Transverse colon (tissue), 4 donors: ENCODE measurements around the gene HSBP1. TPM values are rescaled to one million over a fixed set of nuclear protein-coding genes. Genes with fewer than 3 reads are reported as not detected.

Source experiments
- DNase-seq: peaks from one replicate; pipeline ENCODE4 v3.0.0-alpha.2; 2019
- H3K27ac ChIP-seq, 4 donors: fragments of 200-600 bp; sonication (generic); 2 replicates each; pipeline ENCODE4 v1.5.1; 2016 to 2018; ENCODE audit warnings: inconsistent platforms in 4 of 4
- H3K27me3 ChIP-seq: fragments of 200-600 bp; sonication (generic); 2 replicates; pipeline ENCODE4 v1.5.1; 2017; ENCODE audit warnings: inconsistent platforms
- H3K36me3 ChIP-seq, 4 donors: fragments of 200-600 bp; sonication (generic); 2 replicates each; pipeline ENCODE4 v1.5.1; 2017 to 2019; ENCODE audit warnings: inconsistent platforms in 4 of 4
- H3K4me1 ChIP-seq, 4 donors: fragments of 200-600 bp; sonication (generic); 2 replicates each; pipeline ENCODE4 v1.5.1; 2017 to 2020; ENCODE audit warnings: inconsistent platforms in 4 of 4
- H3K4me3 ChIP-seq, 4 donors: fragments of 200-600 bp; sonication (generic); 1 replicate in 1 of 4; 2 replicates in 3 of 4; pipeline versions ENCODE4 v1.5.1 to v1.6.1; 2017 to 2019; ENCODE audit warnings: inconsistent platforms in 4 of 4
- H3K9me3 ChIP-seq, 2 donors: fragments of 200-600 bp; sonication (generic); 2 replicates each; pipeline ENCODE4 v1.5.1; 2017 to 2019; ENCODE audit warnings: inconsistent platforms in 2 of 2
- POLR2AphosphoS5 ChIP-seq, 3 donors: sonication (generic); formaldehyde crosslinking; IDR thresholded peaks; one replicate each; pipeline ENCODE4 v1.6.1; 2016; ENCODE audit warnings: antibody characterized with exemption in 3 of 3
- WGBS, 2 donors: methylation state at CpG; one replicate each; pipeline ENCODE4 v1.1.5; 2018; ENCODE audit warnings: low coverage in 1 of 2; 5-methylcytosine and 5-hydroxymethylcytosine counted together
- in situ Hi-C, 4 donors: fragments of 200-750 bp; cut with MboI; loops; one replicate each; pipeline versions ENCODE4 v1.15.0 to v1.15.1; 2017; ENCODE audit warnings: low sequenced_read_pairs in 3 of 4, low pct_ligation_motif_present in 1 of 4, low pct_unique_long_range_greater_than_20kb in 1 of 4
- intact Hi-C: fragments of 100-400 bp; cut with DNase I; formaldehyde crosslinking; loops from one replicate; pipeline ENCODE4 v1.15.1; 2023; ENCODE audit warnings: low total_unique reads
- total RNA-seq, 4 donors: library from RNA; depleted of rRNA; stranded (reverse); fragments of >200 nt; gene quantifications; one replicate each; pipeline ENCODE4 v1.1.0, GENCODE V29; 2016

The HSBP1 gene
- total RNA-seq, 4 donors from 2014 or later = 3.4 to 14.0 (median 10.8) TPM

DNA sequence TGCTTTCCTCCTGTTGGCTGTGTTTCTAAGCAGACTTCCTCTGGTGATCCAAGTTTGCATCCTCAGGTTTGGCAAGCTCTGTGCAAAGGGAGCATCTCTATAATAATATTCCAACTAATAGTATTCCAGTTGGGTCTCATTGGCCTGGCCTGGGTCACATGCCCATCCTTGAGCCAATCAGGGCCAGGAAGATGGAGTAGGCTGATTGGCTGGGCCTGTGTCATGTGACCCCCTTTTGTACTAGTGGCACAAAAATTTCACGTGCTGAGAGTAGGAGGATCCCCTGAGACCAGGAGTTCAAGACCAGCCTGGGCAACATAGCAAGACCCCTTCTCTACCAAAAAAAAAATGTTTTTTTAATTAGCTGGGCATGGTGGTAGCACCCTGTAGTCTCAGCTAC, 55.9 kb downstream of the HSBP1 start:
- no peak for TF ChIP-seq POLR2AphosphoS5 (IDR thresholded peaks at IDR 0.05)
- H3K36me3 ChIP-seq = no peaks in the 10 kb centered on the region
- no peak overlapping the region for H3K4me3 ChIP-seq
- 83% methylated on average over 1 of the region's 1 CpG; no CpG with 5 or more reads in 1 of the 2 donors for WGBS, 2 donors
- H3K27me3 ChIP-seq = no peaks in the 10 kb centered on the region
- in situ Hi-C loops (no loop called here), intact Hi-C loops (no loop called here)
- H3K27ac ChIP-seq = no peak overlapping the region
- no peaks in the 10 kb centered on the region for H3K4me1 ChIP-seq
- DNase-seq = no peak
- no peaks in the 10 kb centered on the region for H3K9me3 ChIP-seq

Other genes starting within 250 kb of the HSBP1 start
- gene MLYCD, start 91.1 kb downstream of the HSBP1 start, total RNA-seq = 10 to 100 TPM; 10.8 to 20.2 (median 13.7) TPM
- 10 to 100 TPM; 10.7 to 26.2 (median 16.7) TPM for gene OSGIN1, start 145.3 kb downstream of the HSBP1 start, total RNA-seq
- under 1 TPM in 1 of 4 donors, not detected in 3; 0.41 TPM for gene NECAB2, start 160.3 kb downstream of the HSBP1 start, total RNA-seq
- not detected for gene SLC38A8, start 234.8 kb downstream of the HSBP1 start, total RNA-seq